IPS-NIHi7 (cell line): ENCODE data around the gene FOXP1.

Source experiments
- DNase-seq: peaks from one replicate; pipeline ENCODE4 v3.0.0; 2012; ENCODE audit warnings: mixed read lengths; ENCODE audit errors: extremely low spot score

FOXP1 gene

DNA sequence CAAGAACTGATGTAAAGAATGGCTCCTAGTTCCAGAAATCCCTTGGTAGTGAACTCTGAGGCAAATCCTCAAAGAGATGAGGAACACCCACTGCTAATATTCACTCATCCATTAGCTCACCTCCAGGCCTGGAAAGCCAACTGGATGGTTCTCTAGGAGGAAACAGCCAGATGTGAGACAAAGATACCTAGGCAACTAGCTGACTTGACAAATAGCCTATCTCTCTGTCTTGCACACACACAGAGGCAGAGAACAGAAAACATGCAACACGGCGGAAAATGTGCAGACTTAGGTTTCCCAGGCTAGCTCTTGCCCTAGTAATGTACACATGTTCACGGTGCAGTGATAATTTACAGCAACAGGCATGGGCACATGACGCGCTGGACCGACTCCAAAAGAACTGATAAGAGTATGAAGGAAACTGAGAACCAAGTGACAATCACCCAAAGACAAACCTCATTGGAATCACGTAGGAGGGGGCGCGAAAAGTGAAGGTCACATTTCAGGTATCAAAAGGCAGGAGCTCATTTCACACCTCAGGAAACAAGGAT, 318.1 kb downstream of the FOXP1 start:
- no peak for DNase-seq

DNA sequence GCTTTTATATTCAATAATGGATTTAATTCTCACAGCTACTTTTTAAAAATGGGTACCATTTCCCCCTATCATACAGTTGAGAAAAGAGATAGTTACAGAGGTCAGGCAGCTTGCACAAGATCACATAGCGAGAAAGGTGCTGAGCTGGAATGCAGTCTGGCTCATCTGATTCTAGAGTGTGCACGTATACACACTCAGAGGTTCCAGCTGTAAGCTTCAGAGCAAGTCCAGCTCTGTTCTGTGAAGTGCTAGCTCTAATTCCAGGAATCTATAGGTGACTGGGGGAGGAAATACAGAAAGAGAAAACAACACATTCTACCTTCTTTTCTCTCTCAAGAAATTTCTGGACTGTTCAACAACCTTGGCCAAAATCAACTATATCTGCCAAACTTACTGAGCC, 318.7 kb downstream of the FOXP1 start:
- no peak for DNase-seq

DNA sequence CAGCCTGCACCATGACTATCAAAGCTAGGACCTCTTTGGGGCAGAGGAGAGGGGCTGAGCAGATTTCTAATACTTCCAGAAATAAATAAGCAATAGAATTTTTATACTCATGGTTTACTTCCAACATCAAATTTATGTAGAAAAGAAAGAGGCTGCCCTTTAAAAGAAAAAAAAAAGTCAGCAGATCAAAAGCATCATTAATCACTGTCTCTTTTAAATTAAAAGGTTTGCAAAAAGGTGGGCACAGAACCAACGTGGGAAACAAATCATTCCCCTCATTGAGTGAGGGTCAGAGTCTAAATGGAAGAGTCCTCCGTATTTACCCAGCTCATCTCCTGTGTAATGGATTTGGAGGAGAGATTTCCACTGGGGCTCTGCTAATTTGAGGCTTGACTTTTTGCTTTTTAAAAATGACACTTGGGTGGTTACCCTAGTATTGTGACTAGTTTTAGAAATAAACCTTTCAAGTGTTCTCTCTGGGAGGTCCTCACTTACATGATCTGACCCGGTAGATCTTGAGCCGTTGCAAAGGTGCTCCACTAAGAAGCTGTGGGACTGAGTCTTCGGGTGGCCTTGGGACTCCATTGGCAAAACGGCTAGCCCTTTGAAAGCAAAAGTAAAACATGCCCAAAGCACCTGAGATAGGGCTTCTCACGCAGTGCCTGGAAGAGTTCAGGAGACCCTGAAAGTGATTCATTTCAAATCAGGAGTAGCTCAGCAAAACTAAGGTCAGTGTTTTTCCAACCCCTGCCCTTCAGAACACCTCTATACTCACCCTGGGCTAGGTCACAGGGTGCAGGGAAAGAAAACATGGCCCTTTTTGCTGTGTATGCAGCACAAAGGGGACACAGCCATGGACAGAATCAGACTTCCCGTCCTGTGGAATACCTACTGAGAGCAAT, 320.9 kb downstream of the FOXP1 start:
- no peak for DNase-seq

DNA sequence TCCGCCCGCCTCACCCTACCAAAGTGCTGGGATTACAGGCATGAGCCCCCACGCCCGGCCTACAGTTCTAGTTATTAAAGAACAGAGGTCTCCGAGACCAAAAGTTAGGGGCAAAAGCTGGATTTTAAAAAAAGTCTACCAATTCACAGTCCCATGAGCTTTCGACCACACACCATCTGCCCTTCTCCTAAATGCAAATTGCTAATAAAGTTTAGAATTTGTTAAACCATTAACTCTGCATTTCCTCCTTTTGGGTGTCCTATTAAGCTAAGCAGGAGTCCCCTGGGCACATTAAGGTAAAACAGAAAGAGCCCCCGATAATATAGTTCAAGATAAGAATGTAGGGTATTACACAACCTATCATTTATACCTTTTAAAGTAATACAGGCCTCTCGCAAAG, 322.7 kb downstream of the FOXP1 start:
- no peak for DNase-seq

DNA sequence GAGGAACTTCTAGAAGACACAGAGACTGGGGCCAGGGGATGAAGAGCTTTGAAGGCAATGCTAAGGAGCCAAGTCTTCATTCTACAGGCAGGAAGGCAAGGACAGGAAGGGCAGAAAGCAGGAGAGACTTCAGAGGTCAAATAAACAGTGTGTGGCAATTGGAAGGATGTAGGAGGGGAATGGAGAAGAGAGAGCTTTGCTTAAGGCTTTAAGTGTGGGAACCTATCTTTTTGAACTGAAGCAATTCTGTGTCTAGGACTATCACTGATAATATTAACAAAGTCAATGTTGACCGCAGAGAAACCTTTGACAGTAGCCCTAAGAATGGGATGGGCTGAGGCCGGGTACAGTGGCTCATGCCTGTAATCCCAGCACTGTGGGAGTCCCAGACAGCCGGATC, 325.0 kb downstream of the FOXP1 start:
- no peak for DNase-seq

DNA sequence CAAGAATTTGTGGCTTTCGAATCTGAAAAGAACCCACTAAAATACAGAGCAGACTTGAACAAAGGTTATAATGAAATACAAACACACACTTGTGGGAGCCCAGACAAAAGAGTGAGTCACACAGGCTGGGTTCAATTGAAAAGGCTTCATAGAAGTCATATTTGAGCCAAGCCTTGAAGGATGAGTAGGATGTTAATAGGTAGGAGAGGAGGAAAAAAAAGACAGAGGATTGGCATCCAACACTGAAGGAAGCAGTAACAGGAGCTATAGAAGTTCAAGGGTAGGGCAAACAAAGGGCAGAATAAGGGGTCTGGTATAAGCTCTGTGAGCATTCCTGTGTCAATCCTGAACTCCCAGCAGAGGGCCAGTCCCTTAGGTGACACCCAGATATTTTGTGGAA, 325.4 kb downstream of the FOXP1 start:
- no peak for DNase-seq

DNA sequence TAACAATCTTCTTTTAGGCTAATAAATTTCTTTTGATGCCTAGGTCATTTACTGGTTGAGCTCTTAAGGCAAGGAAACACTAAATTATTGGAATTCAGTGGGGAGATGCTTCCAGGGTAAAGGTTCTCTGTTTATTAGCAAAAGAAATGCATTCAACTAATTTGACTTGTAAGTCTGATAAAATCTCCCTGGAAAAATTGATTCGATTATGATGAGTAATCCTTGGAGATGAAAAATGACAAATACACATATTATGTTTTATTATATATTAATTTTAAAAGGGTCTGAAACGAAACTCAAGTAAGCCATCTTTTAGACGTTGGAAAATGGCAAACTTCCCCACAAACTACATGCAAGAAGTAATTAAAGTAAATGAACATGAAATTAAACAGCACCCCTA, 328.0 kb downstream of the FOXP1 start:
- DNase-seq, result no peak

DNA sequence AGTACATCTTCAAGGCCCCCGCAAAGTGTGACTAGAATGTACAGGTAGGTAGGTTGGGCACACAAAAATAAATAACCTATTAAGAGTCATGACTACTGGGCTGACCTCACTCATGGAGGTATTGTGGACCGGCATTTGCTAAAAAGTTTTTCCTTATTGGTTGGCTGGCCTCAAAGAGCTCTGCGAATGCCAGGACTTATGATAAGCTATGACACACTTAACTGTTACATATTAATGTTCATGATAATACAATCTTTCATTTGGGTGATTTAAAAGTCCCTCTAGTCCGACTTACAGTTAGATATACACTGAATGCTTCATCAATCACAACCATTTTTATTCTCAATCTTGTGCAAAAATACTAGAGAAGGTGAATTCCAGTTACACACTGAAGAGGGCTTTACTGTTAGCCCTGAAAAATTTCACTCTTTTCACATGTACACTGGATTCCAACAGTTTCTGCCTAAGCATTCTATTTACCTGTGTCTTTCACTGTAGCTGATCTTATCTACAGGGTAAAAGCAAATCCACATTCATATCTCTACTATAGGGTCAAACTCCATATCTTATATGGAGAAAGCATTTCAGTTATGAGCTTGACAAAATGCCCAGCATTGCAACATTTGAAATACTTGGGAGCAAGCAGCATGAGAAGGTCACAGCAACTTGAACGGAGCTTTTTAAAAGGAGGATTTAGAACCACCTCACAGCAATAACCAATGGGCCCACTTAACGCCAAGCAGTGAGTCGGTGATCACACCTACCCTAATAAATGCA, 329.1 kb downstream of the FOXP1 start:
- no peak for DNase-seq

DNA sequence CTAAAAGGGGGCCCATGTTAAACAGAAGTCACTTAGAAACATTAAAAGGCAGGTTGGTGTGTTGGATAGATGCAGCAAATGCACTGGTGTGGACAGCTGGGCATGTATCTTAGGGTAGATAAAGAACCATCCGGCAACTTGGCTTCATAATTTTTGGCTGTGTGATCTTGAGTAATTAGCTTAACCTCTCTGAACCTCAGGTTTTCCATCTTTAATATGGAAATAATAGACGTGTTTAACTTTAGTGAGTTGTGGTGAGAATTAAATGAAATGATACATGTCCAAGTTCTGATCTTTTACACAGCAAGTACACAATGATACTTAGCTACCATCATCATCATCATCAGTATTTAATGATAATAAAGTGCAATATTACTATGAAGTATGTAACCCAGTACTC, 330.4 kb downstream of the FOXP1 start:
- no peak for DNase-seq

DNA sequence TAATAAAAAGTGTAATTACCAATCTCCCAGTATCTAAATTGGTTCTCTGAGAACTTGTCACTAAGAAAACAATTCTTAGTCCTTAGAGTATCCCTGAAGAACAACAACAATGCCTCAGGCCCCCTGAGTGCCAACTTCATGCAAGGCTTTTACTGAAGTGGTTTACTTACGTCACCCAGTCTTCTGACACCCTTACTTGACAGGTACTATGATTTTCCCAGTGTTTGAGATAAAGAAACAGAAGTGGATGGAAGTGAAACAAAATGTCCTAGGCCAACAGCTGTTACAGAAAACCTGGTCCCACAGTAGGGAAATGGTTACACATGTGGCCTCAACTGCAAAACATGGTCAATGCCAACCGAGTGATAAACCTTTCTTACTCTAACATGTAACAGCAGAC, 331.1 kb downstream of the FOXP1 start:
- DNase-seq, result no peak

DNA sequence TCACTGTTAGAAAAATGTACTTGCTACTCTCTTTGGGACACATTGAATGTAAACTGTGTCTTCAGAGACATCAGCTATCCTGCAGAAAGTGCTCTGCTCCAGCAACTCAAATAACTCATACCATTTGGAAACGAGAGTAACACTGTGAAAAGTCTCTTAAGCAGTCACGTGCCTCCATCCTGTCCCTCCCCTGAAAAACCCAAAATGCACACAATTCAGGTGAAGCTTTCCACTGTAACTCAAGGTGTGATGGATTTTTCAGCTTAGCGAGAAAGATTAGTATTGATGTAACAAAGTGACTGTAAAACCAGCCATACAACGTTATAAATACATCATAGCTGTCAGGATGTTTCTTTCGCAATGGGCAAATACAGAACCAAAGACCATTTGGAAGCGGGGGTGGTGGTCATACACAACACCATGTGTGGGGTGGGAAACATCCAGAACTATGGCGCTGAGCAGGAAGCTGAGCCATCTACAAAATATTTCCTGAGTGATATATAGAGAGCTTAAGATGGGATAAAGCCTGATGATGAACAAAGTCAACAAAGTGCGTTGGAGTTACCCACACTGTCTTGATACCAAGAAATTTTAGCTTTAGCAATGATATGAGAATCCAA, 332.3 kb downstream of the FOXP1 start:
- no peak for DNase-seq

DNA sequence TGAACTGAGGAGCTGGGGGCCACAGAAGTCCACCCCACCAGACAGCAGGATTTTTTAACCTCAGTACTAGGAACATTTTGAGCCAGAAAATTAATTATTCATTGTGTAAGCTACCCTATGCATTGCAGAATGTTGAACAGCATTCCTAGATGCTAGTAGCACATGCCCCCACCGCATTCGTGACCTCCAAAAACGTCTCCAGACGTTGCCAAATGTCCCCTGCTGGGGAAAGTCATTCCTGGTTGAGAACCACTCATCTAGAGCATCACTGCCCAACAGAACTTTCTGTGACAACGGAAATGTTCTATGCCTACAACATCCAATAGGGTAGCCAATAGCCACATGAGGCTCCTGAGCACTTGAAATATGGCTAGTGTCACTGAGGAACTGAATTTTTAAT, 333.5 kb downstream of the FOXP1 start:
- DNase-seq, result no peak

DNA sequence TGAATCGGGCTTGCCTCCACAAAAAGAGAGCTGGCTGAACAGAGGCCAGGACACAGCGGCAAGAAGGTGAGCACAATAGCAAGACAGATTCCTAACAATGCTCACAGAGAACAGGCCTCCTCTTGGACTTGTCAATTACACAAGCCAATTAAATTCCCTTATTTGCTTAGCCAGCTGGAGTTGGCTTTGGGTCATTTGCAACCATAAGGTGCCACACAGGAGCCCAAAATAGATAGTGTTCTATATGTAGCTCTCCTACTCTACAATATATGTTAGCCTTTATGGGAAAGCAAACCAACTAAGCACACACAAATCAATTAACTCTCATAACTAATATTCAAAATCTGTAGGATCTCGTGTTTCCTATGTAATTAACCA, 335.6 kb downstream of the FOXP1 start:
- no peak for DNase-seq

DNA sequence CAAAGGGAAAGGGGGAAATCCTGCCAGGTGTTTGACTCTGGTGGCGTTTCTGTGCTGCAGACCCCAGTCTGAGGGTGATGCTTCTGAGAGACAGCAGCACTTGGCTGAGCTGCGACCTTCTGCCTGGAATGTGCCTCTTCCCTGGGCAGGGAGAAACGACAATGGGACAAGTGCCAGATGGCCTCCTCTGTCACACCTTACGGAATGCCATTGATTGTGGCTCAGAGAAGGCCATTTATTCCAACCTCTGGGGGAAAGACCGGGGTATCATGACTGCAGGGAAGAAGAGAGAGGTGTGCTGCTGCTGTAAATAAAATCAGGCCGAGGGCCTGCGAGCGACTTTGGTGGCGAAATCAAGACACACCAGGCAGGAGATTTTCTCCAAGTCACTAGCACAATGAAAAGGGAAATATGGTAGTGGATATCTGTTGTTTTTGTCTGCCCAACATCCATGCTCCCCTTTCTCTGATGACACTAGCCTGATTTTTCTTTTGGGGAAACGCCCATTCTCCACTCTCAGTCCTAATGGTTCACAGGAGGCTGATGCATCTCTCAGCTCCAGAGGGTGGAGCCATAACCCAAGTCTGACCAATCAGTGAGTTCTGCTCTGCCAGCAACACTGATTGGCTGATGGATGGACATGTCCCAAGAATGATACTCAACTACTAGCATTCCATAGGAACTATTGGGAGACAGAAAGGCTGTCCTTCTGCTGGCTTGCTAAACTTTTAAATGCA, 336.1 kb downstream of the FOXP1 start:
- peak; percentile 78 for DNase-seq

DNA sequence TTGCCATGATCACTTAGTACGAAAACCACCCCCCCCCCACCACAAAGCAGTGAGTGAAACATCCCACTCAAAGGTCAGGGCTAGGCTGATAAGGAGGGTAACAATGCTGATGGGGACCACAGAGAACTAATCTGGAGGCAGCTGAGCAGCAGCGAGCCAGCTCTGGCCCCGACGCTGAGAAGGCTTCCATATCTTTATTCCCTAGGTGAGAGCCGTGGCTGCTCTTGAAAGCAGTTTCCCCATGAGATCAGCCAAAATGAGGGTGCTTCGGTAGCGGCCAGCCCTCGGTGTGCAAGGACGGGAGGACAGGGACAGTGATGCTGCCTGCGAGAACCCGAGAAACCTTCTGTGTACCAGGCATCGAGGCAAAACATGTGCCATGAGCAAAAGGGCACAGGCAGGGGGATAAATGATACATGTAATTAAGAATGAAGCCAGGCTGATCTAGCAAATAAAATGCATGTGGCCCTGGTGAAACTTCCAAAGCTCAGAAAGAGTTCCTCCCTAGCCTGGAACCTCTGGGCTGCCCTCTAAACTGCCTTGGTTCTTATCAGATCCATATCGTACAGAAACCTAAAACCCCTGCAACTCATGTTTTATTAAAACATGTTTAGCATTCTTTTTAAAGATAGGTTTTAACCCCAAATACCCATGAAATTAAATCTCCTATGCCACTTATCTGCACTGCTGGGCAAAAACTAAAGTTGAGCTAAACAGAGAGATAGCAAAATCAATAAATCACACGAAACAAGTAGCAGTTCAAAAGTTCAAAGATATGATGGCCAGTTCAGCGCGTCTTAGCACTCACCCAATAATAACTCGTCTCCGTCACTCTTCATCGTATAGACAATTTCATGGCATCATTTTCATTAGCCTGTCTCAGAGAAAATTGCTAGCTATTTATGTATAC, 337.3 kb downstream of the FOXP1 start:
- DNase-seq, result peak; percentile 39

DNA sequence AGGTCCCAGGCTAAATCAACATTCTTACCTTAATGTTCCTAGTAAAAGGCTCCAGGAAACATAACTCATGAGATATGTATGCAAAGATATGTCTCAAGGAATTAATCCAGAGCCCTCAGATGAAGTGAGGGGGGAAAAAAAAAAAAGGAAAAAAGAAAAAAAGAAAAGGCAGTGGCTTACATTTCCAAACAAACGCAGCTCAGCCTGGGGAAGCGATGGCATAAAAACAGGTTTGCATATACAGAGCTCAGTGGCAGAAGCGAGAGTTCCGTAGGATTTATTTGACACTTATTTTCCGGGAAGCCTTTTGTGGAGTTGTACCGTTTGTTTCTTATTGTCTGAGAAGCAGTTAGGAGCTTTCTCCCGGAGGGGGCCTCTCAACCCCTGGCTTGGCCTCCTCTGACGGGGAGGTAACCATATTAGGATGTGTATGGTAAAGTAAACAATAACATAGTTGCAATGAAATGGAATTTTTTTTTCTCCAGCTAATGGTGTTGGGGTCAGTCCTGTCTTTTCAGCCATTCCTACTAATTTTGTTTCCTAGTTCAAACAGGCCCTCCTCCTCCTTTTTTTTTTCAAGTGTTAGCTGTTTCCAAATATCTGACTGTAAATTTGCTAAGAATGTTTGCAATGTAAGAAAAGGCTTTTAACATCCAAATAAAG, 338.6 kb downstream of the FOXP1 start:
- DNase-seq, result no peak

DNA sequence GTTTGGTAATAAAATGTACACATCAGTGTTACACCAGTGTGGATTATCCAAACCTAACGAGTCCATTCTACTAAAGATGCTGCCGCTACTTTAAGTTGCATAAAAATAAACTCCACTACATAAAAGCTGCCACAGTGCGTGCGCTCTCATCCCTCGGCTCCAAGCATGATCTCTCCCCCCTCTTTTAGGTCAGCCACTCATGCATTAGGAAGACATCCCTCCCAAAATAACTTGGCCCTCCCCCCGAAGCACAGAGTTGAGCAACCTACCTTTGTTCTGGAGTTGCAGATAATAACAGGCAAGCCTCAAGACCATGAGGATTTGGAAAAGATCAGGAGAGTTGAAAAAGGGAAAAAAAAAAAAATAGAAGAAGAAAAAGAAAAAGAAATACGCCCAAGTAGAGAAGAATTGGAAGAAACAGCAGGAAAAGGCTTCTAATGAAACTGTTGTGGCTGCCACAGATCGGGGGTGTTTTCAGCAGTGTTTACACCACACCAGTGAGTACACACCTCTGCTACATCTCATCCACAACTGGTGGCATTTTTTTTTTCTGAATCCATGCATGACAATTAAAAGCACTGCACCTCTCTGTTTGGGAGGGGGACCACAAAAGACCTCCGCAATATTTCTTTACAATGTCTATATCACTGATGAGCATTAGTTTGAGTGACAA, 339.2 kb downstream of the FOXP1 start:
- no peak for DNase-seq

DNA sequence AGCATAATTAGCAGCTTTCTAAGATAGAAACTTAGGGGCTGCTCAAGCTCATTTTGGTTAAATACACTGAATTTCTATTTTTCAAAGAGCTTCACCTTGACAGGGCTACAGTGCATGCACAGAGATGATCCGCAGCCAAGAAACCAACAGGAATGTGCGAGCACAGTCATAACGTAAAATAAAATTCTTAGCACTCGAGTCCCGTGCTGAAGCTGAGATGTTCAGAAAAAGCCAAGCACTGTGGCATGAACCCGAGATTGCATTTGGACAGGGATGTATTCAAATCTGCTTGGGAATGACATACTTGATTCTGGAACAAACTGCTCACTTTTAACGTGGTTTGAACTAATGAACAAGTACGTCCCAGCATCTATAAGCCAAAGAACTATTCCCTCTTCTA, 340.3 kb downstream of the FOXP1 start:
- DNase-seq, result no peak

DNA sequence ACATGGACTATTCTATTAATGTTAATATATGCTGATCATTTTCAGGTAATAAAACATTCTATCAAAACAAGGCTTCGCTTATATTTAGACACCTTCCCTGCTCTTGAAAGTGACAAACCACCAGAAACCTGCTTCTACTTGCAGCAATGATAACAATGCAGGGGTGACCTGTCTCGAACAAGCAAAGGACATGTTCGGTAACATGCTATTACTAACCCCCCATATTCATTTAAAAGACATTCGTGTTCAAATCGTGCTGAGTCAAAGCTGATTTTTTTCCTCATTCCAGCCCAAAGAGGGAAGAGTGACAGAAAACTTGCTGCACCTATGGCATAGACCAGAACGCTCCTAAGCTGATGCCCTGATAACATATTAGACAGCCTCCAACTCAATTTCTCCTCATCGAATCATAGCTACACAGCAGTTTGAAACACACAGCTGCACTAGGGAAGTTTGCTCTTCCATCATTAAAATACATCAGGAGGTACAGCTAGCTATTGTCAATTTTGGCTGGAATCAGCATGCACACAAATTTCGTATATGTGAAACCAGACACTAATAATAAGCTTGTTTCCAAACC, 341.5 kb downstream of the FOXP1 start:
- no peak for DNase-seq
